ENCODE measurements around the gene CWC25.

The CWC25 gene

DNA sequence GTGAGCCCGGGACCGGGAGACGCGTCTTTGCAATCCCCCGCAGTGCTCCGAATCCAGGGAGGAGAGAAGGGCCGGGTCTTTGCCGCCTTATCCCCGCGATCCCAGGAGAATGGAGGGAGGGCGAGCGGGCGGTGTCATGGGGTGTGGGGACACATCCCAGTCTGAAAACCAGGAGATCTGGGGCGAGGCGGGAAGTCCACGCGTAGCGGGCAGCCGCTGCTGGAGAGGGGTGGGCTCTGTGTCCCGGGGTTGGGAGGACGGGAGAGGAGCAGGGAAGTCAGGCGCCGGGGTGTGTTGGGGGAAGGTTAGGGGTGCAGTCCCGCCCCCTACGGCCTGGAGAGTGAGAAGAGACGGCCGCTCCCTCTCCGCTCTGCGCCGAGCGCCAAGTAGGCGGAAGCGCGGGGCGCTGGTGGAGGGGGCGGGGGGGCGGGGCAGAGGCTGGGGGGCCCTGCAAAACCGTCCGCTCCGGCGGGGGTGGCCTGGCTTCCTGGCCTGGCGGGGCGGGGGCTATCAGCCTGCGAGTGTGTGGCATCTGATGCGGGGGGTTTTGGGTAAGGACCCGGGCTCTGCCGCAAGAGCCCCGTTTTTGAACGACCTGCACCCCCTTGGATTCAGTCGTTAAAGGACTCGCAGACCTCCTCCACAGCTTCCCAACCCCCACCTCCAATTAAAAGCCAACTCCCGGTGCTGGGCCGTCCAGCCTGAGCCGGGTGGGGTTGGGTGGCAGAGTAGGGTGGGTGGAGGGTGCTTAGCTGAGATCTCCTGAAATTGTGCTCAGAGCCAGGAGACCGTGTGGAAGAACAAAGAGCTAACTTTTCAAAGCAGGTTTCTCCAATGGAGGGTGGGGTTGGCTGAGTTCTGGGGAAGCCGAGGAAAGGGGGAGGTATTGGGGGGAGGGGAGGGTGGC, 45.4 kb upstream of the CWC25 start:
- TF ChIP-seq, protein P1, sequence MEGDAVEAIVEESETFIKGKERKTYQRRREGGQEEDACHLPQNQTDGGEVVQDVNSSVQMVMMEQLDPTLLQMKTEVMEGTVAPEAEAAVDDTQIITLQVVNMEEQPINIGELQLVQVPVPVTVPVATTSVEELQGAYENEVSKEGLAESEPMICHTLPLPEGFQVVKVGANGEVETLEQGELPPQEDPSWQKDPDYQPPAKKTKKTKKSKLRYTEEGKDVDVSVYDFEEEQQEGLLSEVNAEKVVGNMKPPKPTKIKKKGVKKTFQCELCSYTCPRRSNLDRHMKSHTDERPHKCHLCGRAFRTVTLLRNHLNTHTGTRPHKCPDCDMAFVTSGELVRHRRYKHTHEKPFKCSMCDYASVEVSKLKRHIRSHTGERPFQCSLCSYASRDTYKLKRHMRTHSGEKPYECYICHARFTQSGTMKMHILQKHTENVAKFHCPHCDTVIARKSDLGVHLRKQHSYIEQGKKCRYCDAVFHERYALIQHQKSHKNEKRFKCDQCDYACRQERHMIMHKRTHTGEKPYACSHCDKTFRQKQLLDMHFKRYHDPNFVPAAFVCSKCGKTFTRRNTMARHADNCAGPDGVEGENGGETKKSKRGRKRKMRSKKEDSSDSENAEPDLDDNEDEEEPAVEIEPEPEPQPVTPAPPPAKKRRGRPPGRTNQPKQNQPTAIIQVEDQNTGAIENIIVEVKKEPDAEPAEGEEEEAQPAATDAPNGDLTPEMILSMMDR (conservative IDR thresholded peaks at IDR 0.05; ENCODE audit: low read depth, low read length), result no peak
- peak; percentile 62 for DNase-seq (ENCODE audit: low read depth)
- peak overlapping the region; percentile 97 for H3K4me3 ChIP-seq (ENCODE audit: low read depth, low read length)

DNA sequence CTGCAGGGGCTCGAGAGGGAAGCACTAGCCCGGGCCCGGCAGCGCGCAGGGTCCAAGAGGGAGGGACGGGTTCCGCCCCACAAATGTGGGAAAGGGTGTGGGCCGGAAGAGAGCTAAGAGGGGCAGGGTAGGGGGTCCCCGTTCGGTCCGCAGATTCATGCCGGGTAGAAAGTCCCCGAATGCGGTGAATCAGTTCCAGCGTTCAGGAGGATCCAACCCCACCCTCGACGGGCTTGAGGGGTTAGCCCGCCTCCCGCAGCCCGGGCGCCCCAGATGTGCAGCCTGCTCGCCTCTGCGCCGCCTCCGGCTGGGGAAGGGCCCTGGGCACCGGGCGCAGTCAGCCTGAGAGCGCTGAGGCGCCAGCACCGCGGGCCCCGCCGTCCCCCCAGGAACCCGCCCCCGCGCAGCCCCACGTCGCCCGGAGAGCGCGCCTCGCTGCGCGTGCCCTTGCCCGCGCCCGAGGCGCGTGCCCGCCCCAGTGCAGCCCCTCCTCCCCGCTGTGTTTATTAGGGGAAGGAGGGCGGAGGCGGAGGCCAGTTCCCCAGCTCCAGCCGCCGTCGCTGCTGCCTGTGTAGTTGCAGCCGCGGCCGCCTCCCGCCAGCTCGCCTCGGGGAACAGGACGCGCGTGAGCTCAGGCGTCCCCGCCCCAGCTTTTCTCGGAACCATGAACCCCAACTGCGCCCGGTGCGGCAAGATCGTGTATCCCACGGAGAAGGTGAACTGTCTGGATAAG, 44.6 kb upstream of the CWC25 start, which contains the start of gene LASP1:
LASP1 (plus strand) TSS at position 533 of the 733 bp plus-strand sequence; CDS start at position 665, 132 bp downstream.
- peak; percentile 89 for DNase-seq (ENCODE audit: low read depth)
- peak within 1 kb of the TSS; percentile 97 for H3K4me3 ChIP-seq (ENCODE audit: low read depth, low read length)
- TF ChIP-seq, protein P1 (conservative IDR thresholded peaks at IDR 0.05; ENCODE audit: low read depth, low read length), result no peak

DNA sequence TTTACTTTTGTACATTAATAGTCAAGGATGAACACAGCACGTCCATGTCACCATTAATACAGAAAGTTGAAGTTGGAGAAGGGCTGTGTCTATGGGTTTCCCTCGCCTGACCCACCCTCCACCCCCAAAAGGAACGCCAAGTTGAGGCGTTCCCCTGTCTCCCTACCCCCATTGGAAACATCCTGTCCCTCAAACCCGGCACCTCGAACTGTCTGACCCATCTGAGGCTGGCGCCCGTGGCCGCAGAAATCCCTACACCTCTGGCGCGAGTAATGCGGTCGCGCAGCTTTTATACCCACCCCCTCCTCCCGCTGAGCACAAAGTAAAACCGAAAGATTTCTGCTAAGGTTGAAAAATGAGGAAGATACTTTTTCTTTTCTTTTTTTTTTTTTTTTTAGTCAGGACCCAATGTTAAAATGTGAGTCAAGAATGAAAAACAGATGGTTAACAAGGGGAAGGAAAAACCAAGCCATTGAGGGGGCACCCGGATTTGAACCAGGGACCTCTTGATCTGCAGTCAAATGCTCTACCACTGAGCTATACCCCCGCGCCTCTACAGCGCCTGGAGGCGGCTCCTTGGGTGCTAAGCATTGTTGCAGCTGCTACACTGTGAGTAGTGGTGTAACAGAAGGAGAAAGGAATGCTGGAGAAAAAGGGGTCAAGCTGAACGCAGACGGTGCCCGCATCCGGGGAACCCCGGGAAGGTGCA, 43.9 kb upstream of the CWC25 start:
- H3K4me3 ChIP-seq (ENCODE audit: low read depth, low read length), result peak overlapping the region; percentile 97
- TF ChIP-seq, protein P1 (conservative IDR thresholded peaks at IDR 0.05; ENCODE audit: low read depth, low read length), result peak; percentile 32
- peak; percentile 94 for DNase-seq (ENCODE audit: low read depth)

DNA sequence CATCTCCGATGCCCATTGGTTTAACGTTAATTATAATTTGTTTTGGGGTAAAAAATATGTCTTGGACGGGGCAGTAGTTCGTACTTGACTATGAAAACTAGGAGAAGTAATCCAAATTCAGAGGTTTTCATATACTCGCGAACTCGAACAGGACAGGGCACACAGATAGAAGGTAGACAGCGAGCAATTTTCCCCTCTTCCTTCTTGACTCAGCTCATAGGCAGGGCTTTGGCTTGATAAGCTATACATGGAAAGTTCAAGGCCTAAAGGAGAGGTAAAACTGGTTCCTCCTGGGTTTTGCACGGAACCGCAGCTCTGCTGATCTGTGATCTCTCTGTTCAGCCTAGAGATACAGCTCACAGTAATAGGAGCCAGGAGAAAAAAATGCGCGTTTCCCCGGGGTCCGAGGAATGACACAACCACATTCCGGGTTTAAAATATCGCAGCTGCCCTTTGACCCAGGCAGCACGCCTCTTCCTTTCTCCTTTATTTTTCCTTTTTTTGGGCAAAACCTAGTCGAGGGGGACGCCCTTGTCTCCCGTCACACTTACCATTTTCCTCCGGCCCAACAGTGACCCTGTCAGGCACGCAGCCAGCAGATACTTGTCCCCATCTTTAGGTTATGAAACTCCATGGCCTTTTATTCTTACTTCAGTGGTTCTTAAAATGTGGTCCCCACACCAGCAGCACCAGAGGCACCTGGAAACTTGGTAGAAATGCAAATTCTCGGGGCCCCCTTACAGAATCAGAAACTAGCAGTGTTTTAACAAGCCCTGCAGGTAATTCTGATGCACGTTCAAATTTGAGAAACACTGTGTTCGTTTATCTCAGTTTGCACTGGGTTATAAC, 43.1 kb upstream of the CWC25 start:
- peak; percentile 57 for DNase-seq (ENCODE audit: low read depth)
- TF ChIP-seq, protein P1 (conservative IDR thresholded peaks at IDR 0.05; ENCODE audit: low read depth, low read length), result no peak
- peak overlapping the region; percentile 97 for H3K4me3 ChIP-seq (ENCODE audit: low read depth, low read length)

DNA sequence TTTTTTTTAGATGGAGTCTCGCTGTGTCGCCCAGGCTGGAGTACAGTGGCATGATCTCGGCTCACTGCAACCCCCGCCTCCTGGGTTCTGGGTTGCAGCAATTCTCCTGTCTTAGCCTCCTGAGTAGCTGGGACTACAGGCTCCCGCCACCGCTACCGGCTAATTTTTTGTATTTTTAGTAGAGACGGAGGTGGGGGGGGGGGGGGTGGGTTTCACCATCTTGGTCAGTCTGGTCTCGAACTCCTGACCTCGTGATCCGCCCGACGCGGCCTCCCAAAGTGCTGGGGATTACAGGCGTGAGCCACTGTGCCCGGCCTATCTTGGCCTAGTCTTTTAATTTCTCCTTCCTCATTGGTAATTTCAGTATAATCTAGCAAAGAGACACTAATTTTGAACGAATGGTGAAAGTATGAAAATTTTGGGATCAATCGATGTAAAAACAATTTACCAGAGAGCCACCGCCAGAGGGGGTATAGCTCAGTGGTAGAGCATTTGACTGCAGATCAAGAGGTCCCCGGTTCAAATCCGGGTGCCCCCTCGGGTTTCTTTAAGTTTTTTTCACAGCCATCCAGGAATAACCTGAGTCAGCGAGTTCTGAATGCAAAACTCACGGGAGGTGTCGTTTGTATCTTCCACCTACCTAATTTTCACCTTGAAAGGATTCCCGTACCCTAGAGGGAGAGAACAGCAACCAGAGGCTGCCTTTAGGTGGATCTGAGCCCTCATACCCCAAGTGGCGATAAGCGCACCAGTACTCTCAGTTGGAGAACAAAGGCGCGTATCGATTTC, 42.3 kb upstream of the CWC25 start:
- TF ChIP-seq, protein P1 (conservative IDR thresholded peaks at IDR 0.05; ENCODE audit: low read depth, low read length), result peak; percentile 46
- peak; percentile 76 for DNase-seq (ENCODE audit: low read depth)

More for the DNA sequence above, 42.3 kb upstream of the CWC25 start:
- H3K4me3 ChIP-seq (ENCODE audit: low read depth, low read length), result peak overlapping the region; percentile 97
